Activated naive CD8-positive, alpha-beta T cell (primary cell): ENCODE results near the gene PLCH2.

ENCODE experiments used
- H3K27ac Mint-ChIP-seq: one replicate; pipeline ENCODE4 v1.8.0; 2021; ENCODE audit warnings: mixed read lengths
- H3K27me3 Mint-ChIP-seq: one replicate; pipeline ENCODE4 v1.8.0; 2021; ENCODE audit warnings: mixed read lengths
- H3K36me3 Mint-ChIP-seq: one replicate; pipeline ENCODE4 v1.8.0; 2021; ENCODE audit warnings: mixed read lengths
- H3K4me1 Mint-ChIP-seq: one replicate; pipeline ENCODE4 v1.8.0; 2021; ENCODE audit warnings: low read depth, mixed read lengths
- H3K4me3 Mint-ChIP-seq: one replicate; pipeline ENCODE4 v1.8.0; 2021; ENCODE audit warnings: mild to moderate bottlenecking, mixed read lengths
- H3K9me3 Mint-ChIP-seq: one replicate; pipeline ENCODE4 v1.8.0; 2021; ENCODE audit warnings: low read depth, mixed read lengths

Gene PLCH2

DNA sequence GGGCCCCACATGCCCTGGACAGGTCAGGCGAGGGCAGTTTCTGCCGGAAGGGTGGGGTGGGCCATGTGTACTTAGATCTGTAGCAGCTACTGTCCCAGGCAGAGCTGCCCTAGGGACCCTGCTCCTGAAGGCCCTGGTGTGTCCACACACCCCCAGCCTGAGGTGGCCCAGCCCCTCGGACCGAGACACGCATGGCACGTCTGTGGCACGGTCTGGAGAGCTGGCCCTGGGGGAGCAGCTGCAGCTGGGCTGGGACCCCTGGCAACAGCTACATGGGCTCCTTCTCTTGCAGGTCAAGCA, 25.7 kb downstream of the PLCH2 start:
- Mint-ChIP-seq H3K36me3 (no peaks in the 10 kb centered on the region), H3K27me3 (no peaks in the 10 kb centered on the region), H3K27ac (no peak overlapping the region), H3K9me3 (no peaks in the 10 kb centered on the region), H3K4me1 (peaks cover 12% of the 10 kb centered on the region), H3K4me3 (no peak overlapping the region)

DNA sequence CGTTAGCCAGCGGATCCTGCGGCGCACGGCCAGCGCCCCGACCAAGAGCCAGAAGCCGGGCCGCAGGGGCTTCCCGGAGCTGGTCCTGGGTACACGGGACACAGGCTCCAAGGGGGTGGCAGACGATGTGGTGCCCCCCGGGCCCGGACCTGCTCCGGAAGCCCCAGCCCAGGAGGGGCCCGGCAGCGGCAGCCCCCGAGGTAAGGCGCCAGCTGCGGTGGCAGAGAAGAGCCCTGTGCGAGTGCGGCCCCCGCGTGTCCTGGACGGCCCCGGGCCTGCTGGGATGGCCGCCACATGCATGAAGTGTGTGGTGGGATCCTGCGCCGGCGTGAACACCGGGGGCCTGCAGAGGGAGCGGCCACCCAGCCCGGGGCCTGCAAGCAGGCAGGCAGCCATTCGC, 26.1 kb downstream of the PLCH2 start:
- Mint-ChIP-seq H3K27ac (no peak overlapping the region), H3K36me3 (no peaks in the 10 kb centered on the region), H3K4me1 (peaks cover 12% of the 10 kb centered on the region), H3K4me3 (no peak overlapping the region), H3K27me3 (no peaks in the 10 kb centered on the region), H3K9me3 (no peaks in the 10 kb centered on the region)

DNA sequence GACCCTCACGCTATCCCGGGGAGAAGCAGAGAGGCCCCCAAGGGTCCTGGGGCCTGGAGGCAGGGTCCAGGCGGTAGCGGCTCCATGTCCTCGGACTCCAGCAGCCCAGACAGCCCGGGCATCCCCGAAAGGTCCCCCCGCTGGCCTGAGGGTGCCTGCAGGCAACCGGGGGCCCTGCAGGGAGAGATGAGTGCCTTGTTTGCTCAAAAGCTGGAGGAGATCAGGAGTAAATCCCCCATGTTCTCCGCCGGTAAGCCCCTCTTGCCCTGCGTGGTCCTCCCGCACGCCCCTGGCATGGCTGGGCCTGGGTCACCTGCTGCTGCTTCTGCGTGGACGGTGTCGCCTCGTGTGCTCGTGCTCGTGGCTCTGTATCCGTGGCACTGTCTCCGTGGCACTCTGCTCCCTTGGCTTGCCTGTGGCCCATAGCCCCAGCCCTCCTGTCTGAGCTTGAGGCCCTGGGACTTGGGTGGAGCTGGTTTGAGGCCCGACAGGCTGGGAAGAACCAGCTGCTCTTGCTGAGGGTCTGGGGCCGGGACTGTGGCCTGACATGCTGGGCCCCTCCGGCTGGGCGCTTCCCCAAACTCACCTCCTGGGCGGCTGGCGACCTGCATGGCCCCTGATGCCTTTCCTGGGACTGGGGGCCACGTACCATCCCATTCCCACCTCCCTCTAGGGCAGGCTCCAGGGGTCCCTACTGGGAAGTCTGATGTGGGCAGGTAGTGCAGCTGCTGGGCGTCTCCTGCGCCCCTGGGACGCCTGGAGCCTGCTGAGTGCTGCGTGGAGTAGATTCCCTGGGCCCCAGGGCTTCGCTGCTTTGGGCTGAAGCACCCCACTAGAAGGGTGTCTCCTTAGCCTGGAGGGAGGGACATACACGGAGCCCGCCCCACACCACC, 26.8 kb downstream of the PLCH2 start:
- H3K27me3 Mint-ChIP-seq, result no peaks in the 10 kb centered on the region
- peaks cover 10% of the 10 kb centered on the region for H3K4me1 Mint-ChIP-seq
- H3K9me3 Mint-ChIP-seq, result no peaks in the 10 kb centered on the region
- H3K27ac Mint-ChIP-seq, result no peak overlapping the region
- H3K36me3 Mint-ChIP-seq, result no peaks in the 10 kb centered on the region
- H3K4me3 Mint-ChIP-seq, result no peak overlapping the region

DNA sequence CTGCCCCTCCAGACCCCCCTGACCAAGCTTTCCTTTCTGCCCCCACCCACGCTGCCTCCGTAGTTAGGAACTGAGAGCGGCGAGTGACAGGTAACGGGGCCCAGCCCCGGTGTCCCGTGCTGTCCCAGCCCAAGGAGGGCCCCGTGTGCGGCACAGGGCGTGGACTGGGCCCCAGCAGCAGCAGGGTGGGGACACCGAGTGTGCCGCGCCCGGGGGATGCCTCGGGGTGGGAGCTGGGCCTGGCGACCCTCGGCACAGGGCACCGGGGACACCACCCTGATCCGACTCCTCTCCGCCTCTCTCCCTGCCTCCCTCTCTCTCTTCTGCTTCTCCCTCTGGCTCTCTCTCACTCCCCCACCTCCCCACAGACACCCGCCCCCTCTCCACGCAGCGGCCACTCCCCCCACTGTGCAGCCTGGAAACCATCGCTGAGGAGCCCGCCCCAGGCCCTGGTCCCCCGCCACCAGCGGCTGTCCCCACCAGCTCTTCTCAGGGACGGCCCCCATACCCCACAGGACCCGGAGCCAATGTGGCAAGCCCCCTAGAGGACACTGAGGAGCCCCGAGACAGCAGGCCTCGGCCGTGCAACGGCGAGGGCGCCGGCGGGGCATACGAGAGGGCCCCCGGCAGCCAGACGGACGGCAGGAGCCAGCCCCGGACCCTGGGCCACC, 27.6 kb downstream of the PLCH2 start:
- Mint-ChIP-seq H3K4me3 (no peak overlapping the region), H3K36me3 (no peaks in the 10 kb centered on the region), H3K4me1 (peaks cover 10% of the 10 kb centered on the region), H3K27ac (no peak overlapping the region), H3K27me3 (no peaks in the 10 kb centered on the region), H3K9me3 (no peaks in the 10 kb centered on the region)

DNA sequence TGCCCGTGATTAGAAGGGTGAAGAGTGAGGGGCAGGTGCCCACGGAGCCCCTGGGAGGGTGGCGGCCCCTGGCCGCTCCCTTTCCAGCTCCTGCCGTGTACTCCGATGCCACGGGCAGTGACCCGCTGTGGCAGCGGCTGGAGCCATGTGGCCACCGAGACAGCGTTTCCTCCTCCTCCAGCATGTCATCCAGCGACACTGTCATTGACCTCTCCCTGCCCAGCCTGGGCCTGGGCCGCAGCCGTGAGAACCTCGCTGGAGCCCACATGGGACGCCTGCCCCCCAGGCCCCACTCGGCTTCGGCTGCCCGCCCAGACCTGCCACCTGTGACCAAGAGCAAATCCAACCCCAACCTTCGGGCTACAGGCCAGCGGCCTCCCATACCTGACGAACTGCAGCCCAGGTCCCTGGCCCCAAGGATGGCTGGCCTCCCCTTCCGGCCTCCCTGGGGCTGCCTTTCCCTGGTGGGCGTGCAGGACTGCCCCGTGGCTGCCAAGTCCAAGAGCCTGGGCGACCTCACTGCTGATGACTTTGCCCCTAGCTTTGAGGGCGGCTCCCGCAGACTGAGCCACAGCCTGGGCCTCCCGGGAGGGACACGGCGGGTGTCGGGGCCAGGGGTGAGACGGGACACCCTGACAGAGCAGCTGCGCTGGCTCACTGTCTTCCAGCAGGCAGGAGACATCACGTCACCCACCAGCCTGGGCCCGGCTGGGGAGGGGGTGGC, 28.3 kb downstream of the PLCH2 start:
- H3K36me3 Mint-ChIP-seq, result no peaks in the 10 kb centered on the region
- no peak overlapping the region for H3K4me3 Mint-ChIP-seq
- H3K27me3 Mint-ChIP-seq, result no peaks in the 10 kb centered on the region
- no peaks in the 10 kb centered on the region for H3K9me3 Mint-ChIP-seq
- no peak overlapping the region for H3K27ac Mint-ChIP-seq
- peaks cover 10% of the 10 kb centered on the region for H3K4me1 Mint-ChIP-seq

DNA sequence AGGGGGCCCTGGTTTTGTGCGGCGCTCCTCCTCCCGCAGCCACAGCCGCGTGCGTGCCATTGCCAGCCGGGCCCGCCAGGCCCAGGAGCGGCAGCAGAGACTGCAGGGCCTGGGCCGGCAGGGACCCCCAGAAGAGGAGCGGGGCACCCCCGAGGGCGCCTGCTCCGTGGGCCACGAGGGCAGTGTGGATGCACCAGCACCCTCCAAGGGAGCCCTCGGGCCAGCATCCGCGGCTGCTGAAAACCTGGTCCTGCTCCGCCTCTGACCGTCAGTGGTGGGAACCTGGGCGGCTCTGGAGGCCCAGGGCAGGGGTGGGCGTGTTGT, 28.8 kb downstream of the PLCH2 start:
- no peak overlapping the region for H3K27ac Mint-ChIP-seq
- H3K4me1 Mint-ChIP-seq, result peaks cover 8% of the 10 kb centered on the region
- H3K4me3 Mint-ChIP-seq, result no peak overlapping the region
- H3K9me3 Mint-ChIP-seq, result no peaks in the 10 kb centered on the region
- no peaks in the 10 kb centered on the region for H3K27me3 Mint-ChIP-seq
- no peaks in the 10 kb centered on the region for H3K36me3 Mint-ChIP-seq

DNA sequence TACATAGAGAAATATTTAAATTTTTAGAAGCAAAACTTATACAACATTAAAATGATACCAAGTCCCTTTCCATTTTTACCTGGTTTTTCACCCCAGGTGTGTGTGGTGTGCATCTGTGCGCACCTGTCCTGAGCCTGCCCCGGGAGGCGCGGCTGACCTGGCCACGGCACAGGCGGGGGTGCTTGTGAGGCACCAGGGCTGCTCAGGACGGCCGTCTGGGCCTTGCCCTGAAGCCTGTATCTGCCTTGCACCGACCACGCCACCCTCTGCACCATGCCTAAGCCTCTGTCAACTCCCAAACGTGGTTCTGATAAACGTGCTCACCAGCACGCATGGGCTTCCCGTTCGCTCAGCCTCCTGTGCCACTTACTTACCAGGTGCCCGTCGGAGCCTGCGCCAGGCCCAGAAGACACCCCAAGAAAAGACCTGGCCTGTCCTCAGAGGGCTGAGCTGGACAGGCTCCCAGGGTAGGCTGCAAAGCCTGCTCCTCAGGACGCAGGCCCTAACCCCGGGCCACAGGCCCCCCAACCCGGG, 29.4 kb downstream of the PLCH2 start:
- no peak overlapping the region for H3K4me3 Mint-ChIP-seq
- no peaks in the 10 kb centered on the region for H3K9me3 Mint-ChIP-seq
- peaks cover 2% of the 10 kb centered on the region for H3K4me1 Mint-ChIP-seq
- no peaks in the 10 kb centered on the region for H3K36me3 Mint-ChIP-seq
- no peak overlapping the region for H3K27ac Mint-ChIP-seq
- no peaks in the 10 kb centered on the region for H3K27me3 Mint-ChIP-seq

DNA sequence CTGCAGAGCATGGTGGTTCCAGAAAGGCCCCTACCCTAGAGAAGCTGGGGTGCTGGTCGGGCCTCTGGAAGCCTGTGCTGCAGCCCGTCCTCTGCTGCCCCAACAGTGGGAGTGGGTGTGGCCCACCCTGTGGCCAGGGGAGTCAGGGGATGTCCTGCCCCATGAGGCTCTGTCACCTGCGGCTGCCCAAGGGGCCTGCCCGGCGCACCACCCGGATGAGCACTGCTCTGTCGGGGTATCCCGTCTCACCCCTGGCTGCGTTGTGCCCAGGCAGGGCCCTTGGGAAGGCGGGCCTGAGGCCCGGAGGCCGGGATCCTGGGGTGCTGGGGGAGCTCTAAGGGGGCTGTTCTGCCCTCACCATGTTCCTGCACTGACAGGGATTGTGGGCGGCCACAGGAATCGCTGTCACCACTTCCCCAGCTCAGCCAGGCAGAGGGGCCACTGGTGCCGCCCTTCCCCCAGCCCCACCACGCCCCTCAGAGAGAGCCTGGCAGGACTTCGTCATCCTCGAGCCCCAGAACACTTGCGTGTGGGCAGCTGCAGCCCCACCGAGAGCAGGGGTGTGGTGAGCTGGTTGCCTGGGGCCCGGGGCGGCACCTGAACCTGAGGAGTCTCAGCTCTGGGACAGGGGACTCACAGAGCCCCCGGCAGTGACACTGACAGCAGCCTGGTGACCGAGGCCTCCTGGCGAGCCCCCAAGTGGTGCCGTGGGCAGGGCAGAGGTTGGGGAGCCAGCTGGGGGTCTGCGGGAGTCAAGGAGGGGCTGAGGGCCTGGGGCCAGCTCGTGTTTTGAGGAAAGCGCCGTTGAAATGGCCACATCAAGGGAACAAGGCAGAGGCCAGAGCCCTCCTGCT, 30.1 kb downstream of the PLCH2 start:
- H3K4me3 Mint-ChIP-seq, result no peak overlapping the region
- H3K9me3 Mint-ChIP-seq, result no peaks in the 10 kb centered on the region
- H3K36me3 Mint-ChIP-seq, result no peaks in the 10 kb centered on the region
- H3K27ac Mint-ChIP-seq, result no peak overlapping the region
- no peaks in the 10 kb centered on the region for H3K4me1 Mint-ChIP-seq
- no peaks in the 10 kb centered on the region for H3K27me3 Mint-ChIP-seq

DNA sequence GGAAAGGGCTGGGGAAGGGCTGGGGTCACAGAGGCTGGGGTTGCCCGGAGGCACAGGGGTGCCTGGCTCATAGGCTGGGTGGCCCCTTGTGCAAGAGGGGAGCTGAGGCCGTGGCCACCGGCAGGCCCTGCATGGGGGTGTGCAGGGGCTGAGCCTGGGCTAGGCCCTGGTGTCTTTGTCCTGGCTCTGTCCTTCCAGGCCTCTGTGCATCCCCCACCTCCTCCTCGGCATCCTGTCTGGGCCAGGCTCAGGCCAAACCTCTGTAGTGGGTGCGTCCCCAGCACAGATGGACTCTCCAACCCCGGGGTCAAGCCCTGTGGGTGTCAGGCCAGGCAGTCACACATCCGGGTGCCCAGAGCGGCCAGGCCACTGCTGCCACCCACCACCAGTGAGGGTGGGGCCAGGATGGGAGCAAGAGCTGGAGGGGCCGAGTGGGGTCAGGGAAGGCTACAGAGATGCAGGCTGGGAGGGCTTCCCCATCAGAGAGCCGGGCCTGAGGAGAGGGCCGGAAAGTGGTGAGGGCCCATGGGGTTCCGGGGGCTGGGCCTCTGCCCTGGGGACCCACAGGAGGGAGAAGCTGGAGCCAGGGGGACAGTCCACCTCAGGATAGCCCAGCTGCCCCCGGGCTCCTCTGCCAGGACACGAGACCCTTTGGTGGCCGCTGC, 30.9 kb downstream of the PLCH2 start:
- Mint-ChIP-seq H3K36me3 (no peaks in the 10 kb centered on the region), H3K27ac (no peak overlapping the region), H3K27me3 (no peaks in the 10 kb centered on the region), H3K9me3 (no peaks in the 10 kb centered on the region), H3K4me1 (no peaks in the 10 kb centered on the region), H3K4me3 (no peak overlapping the region)

DNA sequence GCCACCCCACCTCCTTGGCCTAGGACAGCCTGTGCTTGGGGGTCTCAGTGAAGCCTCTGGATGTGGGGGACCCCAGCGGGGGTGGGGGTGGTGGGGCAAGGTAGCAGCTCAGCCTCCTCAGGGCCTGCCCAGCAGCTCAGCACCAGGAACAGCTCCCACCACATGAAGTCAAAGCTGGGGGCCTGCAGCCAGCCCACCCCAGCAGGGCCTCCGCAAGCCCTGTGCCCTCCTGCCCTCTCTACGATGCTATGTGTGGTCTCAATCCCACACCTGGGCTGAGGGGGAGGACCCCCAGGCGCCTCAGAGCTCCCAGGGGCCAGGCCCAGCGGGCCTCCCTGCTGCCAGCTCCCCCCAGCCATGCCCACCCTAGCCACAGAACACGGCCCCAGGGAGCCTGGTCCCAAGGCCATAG, 31.7 kb downstream of the PLCH2 start:
- H3K4me1 Mint-ChIP-seq, result no peaks in the 10 kb centered on the region
- no peaks in the 10 kb centered on the region for H3K27me3 Mint-ChIP-seq
- H3K27ac Mint-ChIP-seq, result no peak overlapping the region
- H3K36me3 Mint-ChIP-seq, result no peaks in the 10 kb centered on the region
- H3K9me3 Mint-ChIP-seq, result no peaks in the 10 kb centered on the region
- no peak overlapping the region for H3K4me3 Mint-ChIP-seq

DNA sequence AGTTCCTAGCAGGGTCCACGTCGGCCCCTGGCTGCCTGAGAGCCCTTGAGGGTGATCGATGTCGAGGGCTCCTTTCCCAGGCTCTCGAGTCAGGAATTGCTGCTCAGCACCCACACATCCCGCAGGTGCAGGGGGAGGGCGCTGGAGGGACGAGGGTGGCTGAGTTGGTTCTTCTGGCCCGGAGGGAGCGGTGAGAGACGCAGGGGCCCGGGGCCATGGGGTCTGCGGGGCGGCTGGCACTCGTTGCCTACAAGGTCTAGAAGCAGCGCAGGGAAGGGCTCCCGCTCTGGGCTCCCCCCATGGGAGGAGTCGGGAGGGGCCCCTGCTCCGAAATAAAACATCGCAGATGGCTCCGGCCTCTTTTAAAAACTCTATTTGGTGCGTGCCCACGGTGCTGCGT, 32.1 kb downstream of the PLCH2 start:
- no peak overlapping the region for H3K27ac Mint-ChIP-seq
- H3K9me3 Mint-ChIP-seq, result no peaks in the 10 kb centered on the region
- H3K4me3 Mint-ChIP-seq, result no peak overlapping the region
- H3K4me1 Mint-ChIP-seq, result no peaks in the 10 kb centered on the region
- no peaks in the 10 kb centered on the region for H3K27me3 Mint-ChIP-seq
- H3K36me3 Mint-ChIP-seq, result no peaks in the 10 kb centered on the region

DNA sequence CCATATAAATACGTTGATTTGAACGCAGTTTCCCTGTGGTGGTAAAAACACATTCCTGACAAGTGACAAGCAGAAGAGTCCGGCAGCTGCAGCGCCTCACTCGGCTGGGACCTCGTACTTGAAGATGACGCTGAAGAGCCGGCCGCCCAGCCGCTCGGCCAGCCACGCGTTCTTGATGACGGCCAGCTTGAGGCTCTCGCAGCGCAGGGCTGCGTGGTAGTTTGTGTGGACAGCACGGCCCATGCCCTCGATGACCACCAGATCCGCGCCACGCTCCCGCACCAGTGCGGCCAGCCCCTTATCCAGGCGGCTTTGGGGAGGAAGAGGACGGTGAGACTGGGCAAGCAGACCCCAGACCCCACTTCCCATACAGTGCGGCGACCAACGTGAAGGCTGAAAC, 32.7 kb downstream of the PLCH2 start:
- Mint-ChIP-seq H3K4me3 (no peak overlapping the region), H3K27ac (no peak overlapping the region), H3K9me3 (no peaks in the 10 kb centered on the region), H3K27me3 (no peaks in the 10 kb centered on the region), H3K36me3 (no peaks in the 10 kb centered on the region), H3K4me1 (no peaks in the 10 kb centered on the region)

DNA sequence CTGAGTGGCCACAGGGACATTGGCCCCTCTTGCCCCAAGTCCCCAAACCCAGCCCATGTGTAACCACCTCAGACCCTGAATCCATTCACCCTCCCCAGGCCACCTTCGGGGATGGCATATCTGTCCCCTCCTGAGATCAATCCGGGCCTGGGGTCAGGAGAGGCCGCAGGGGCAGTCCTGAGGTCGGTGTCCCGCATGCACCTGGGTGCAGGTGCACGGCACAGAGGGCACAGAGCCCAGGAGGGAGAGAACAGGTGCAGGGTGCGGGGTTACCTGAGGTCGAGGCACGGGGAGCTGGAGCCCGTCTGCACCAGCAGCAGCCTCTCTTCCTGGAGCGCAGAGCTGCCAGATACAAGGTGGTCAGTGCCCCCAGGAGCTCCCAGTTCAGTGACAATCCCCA, 33.5 kb downstream of the PLCH2 start:
- Mint-ChIP-seq H3K36me3 (no peaks in the 10 kb centered on the region), H3K9me3 (no peaks in the 10 kb centered on the region), H3K27me3 (no peaks in the 10 kb centered on the region), H3K4me1 (no peaks in the 10 kb centered on the region), H3K4me3 (no peak overlapping the region), H3K27ac (no peak overlapping the region)

DNA sequence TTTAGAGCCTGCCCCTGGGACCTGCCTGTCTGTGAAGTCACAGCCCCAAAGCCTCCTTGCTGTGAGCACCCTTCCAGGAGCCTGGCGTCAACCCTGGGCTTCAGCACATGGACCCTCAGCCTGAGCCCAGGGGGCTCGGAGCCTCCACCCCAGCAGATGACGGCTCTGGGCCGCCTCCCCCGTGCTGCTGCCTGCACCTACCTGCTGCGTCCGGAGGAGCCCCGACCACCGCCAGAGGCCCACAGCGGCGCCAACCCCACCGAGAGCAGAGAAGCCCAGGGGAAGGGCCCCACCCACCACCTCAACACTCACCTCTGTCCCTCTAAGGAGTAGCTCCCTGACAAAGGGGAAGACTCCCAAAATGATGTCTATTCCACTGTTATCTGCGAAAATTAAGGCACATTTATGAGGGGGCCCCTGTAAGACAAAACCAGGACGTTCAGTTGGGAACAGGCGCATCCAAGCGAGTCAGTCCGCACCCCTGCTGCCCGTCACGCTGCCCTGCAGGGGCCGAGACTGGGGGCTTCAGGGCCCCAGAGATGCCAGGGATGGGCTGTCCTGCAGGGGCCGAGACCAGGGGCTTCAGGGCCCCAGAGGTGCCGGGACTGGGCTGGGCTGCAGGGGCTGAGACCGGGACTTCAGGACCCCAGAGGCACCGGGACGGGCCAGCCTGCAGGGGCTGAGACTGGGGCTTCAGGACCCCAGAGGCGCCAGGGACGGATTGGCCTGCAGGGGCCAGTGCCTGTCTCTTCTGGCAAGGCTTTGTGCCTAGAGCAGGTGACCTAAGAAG, 34.5 kb downstream of the PLCH2 start:
- Mint-ChIP-seq H3K4me1 (no peaks in the 10 kb centered on the region), H3K27me3 (no peaks in the 10 kb centered on the region), H3K36me3 (no peaks in the 10 kb centered on the region), H3K4me3 (no peak overlapping the region), H3K9me3 (no peaks in the 10 kb centered on the region), H3K27ac (no peak overlapping the region)
